ENCODE data around the gene GAS2L3. TPM values are rescaled to one million over a fixed set of nuclear protein-coding genes. Genes with fewer than 3 reads are reported as not detected.

GAS2L3 gene
- total and polyA plus RNA-seq, 2 of the 8 experiments (the other 6 are each of a cell fraction or from before 2014, with no cell fraction given) = 2.1 to 19.3 TPM

GRCh38 chr12:100572184-100572583, 1.3 kb upstream of the GAS2L3 start (continued):
- TF ChIP-seq ATF3 (IDR thresholded peaks at IDR 0.05; ENCODE audit: insufficient read depth, low read depth, low read length) (no peak), RNF2 (IDR thresholded peaks at IDR 0.05; ENCODE audit: borderline replicate concordance, low read depth, low read length, missing control alignments, poor library complexity, severe bottlenecking) (no peak), GABPA (IDR thresholded peaks at IDR 0.05; ENCODE audit: borderline replicate concordance, insufficient read depth, low read length) (no peak), SP2 (IDR thresholded peaks at IDR 0.05; ENCODE audit: low read length) (no peak), SAP30 (IDR thresholded peaks at IDR 0.05; ENCODE audit: insufficient read depth, insufficient replicate concordance, low read length) (no peak)
